GM12892 (cell line): ENCODE measurements around the gene GPR137C.

ENCODE experiments used
- POLR2A ChIP-seq: IDR thresholded peaks from 2 replicates; pipeline ENCODE4 v1.6.1; 2011; ENCODE audit warnings: low read depth, low read length, control low read depth
- POLR2AphosphoS5 ChIP-seq: IDR thresholded peaks from 2 replicates; pipeline ENCODE4 v1.6.1; 2011; ENCODE audit warnings: low read depth, low read length, control low read depth
- TAF1 ChIP-seq: IDR thresholded peaks from 2 replicates; pipeline ENCODE4 v1.6.1; 2011; ENCODE audit warnings: low read depth, mild to moderate bottlenecking, control low read depth, low read length, borderline replicate concordance

- TF ChIP-seq POLR2A (no peak), POLR2AphosphoS5 (no peak), TAF1 (no peak)
Observed at GRCh38 chr14:52660832-52661231, 108.2 kb downstream of the GPR137C start.
